ENCODE results near the gene RHOT1.

The RHOT1 gene

GRCh38 chr17:32264823-32265191, 122.5 kb downstream of the RHOT1 start:
- no peak overlapping the region for H3K27ac ChIP-seq (ENCODE audit: low read length)
- H3K4me1 ChIP-seq (ENCODE audit: control insufficient read depth, low read depth, low read length): peaks cover 26% of the 10 kb centered on the region
- peaks cover 39% of the 10 kb centered on the region for H3K27me3 ChIP-seq (ENCODE audit: control insufficient read depth, insufficient read depth, low read length)
- H3K4me3 ChIP-seq (ENCODE audit: low read length): peak overlapping the region; percentile 52
- H3K36me3 ChIP-seq (ENCODE audit: control insufficient read depth, low read depth, low read length): no peaks in the 10 kb centered on the region
- no peak overlapping the region for H3K9ac ChIP-seq (ENCODE audit: low read length)
- H3K9me3 ChIP-seq (ENCODE audit: control insufficient read depth, low read depth, low read length): no peaks in the 10 kb centered on the region

GRCh38 chr17:32265192-32265923, 123.1 kb downstream of the RHOT1 start, which contains the start of gene RHBDL3:
Gene RHBDL3 (plus strand): TSS chr17:32265832. CDS start chr17:32266190, 358 bp downstream.
- Histone ChIP-seq H3K9me3 (ENCODE audit: control insufficient read depth, low read depth, low read length) (no peaks in the 10 kb centered on the region), H3K4me1 (ENCODE audit: control insufficient read depth, low read depth, low read length) (peaks cover 26% of the 10 kb centered on the region), H3K36me3 (ENCODE audit: control insufficient read depth, low read depth, low read length) (no peaks in the 10 kb centered on the region), H3K27me3 (ENCODE audit: control insufficient read depth, insufficient read depth, low read length) (peaks cover 39% of the 10 kb centered on the region), H3K9ac (ENCODE audit: low read length) (no peak within 1 kb of the TSS), H3K27ac (ENCODE audit: low read length) (no peak within 1 kb of the TSS), H3K4me3 (ENCODE audit: low read length) (peak within 1 kb of the TSS; percentile 77)

- H3K4me1 ChIP-seq (ENCODE audit: control insufficient read depth, low read depth, low read length): peaks cover 26% of the 10 kb centered on the region
- H3K27ac ChIP-seq (ENCODE audit: low read length): no peak overlapping the region
- H3K9ac ChIP-seq (ENCODE audit: low read length): no peak overlapping the region
- H3K4me3 ChIP-seq (ENCODE audit: low read length): peak overlapping the region; percentile 77
- no peaks in the 10 kb centered on the region for H3K9me3 ChIP-seq (ENCODE audit: control insufficient read depth, low read depth, low read length)
- H3K27me3 ChIP-seq (ENCODE audit: control insufficient read depth, insufficient read depth, low read length): peaks cover 39% of the 10 kb centered on the region
- no peaks in the 10 kb centered on the region for H3K36me3 ChIP-seq (ENCODE audit: control insufficient read depth, low read depth, low read length)
Observed at GRCh38 chr17:32266051-32266388, 123.7 kb downstream of the RHOT1 start.

GRCh38 chr17:32266389-32267301, 124.3 kb downstream of the RHOT1 start:
- Histone ChIP-seq H3K4me1 (ENCODE audit: control insufficient read depth, low read depth, low read length) (peaks cover 31% of the 10 kb centered on the region), H3K27me3 (ENCODE audit: control insufficient read depth, insufficient read depth, low read length) (peaks cover 39% of the 10 kb centered on the region), H3K36me3 (ENCODE audit: control insufficient read depth, low read depth, low read length) (no peaks in the 10 kb centered on the region), H3K4me3 (ENCODE audit: low read length) (peak overlapping the region; percentile 77), H3K9ac (ENCODE audit: low read length) (peak overlapping the region; percentile 37), H3K9me3 (ENCODE audit: control insufficient read depth, low read depth, low read length) (no peaks in the 10 kb centered on the region), H3K27ac (ENCODE audit: low read length) (no peak overlapping the region)

GRCh38 chr17:32267690-32268205, 125.4 kb downstream of the RHOT1 start:
- peaks cover 31% of the 10 kb centered on the region for H3K4me1 ChIP-seq (ENCODE audit: control insufficient read depth, low read depth, low read length)
- peaks cover 39% of the 10 kb centered on the region for H3K27me3 ChIP-seq (ENCODE audit: control insufficient read depth, insufficient read depth, low read length)
- no peak overlapping the region for H3K9ac ChIP-seq (ENCODE audit: low read length)
- peak overlapping the region; percentile 32 for H3K4me3 ChIP-seq (ENCODE audit: low read length)
- no peaks in the 10 kb centered on the region for H3K36me3 ChIP-seq (ENCODE audit: control insufficient read depth, low read depth, low read length)
- no peaks in the 10 kb centered on the region for H3K9me3 ChIP-seq (ENCODE audit: control insufficient read depth, low read depth, low read length)
- no peak overlapping the region for H3K27ac ChIP-seq (ENCODE audit: low read length)

- Histone ChIP-seq H3K4me1 (ENCODE audit: control insufficient read depth, low read depth, low read length) (peaks cover 29% of the 10 kb centered on the region), H3K27me3 (ENCODE audit: control insufficient read depth, insufficient read depth, low read length) (peaks cover 36% of the 10 kb centered on the region), H3K9ac (ENCODE audit: low read length) (no peak overlapping the region), H3K4me3 (ENCODE audit: low read length) (no peak overlapping the region), H3K9me3 (ENCODE audit: control insufficient read depth, low read depth, low read length) (no peaks in the 10 kb centered on the region), H3K36me3 (ENCODE audit: control insufficient read depth, low read depth, low read length) (no peaks in the 10 kb centered on the region), H3K27ac (ENCODE audit: low read length) (no peak overlapping the region)
Observed at GRCh38 chr17:32268734-32269288, 126.5 kb downstream of the RHOT1 start.

- no peak overlapping the region for H3K4me3 ChIP-seq (ENCODE audit: low read length)
- H3K36me3 ChIP-seq (ENCODE audit: control insufficient read depth, low read depth, low read length): no peaks in the 10 kb centered on the region
- H3K9ac ChIP-seq (ENCODE audit: low read length): no peak overlapping the region
- H3K27me3 ChIP-seq (ENCODE audit: control insufficient read depth, insufficient read depth, low read length): peaks cover 30% of the 10 kb centered on the region
- no peaks in the 10 kb centered on the region for H3K9me3 ChIP-seq (ENCODE audit: control insufficient read depth, low read depth, low read length)
- H3K4me1 ChIP-seq (ENCODE audit: control insufficient read depth, low read depth, low read length): peaks cover 24% of the 10 kb centered on the region
- H3K27ac ChIP-seq (ENCODE audit: low read length): no peak overlapping the region
Observed at GRCh38 chr17:32269377-32269776, 127.1 kb downstream of the RHOT1 start.

GRCh38 chr17:32271844-32272243, 129.5 kb downstream of the RHOT1 start:
- peaks cover 40% of the 10 kb centered on the region for H3K4me1 ChIP-seq (ENCODE audit: control insufficient read depth, low read depth, low read length)

GRCh38 chr17:32274101-32274500, 131.8 kb downstream of the RHOT1 start:
- no peaks in the 10 kb centered on the region for H3K9me3 ChIP-seq (ENCODE audit: control insufficient read depth, low read depth, low read length)
- no peaks in the 10 kb centered on the region for H3K27me3 ChIP-seq (ENCODE audit: control insufficient read depth, insufficient read depth, low read length)
- no peak overlapping the region for H3K9ac ChIP-seq (ENCODE audit: low read length)
- no peaks in the 10 kb centered on the region for H3K36me3 ChIP-seq (ENCODE audit: control insufficient read depth, low read depth, low read length)
- H3K27ac ChIP-seq (ENCODE audit: low read length): no peak overlapping the region
- H3K4me3 ChIP-seq (ENCODE audit: low read length): no peak overlapping the region
- H3K4me1 ChIP-seq (ENCODE audit: control insufficient read depth, low read depth, low read length): peaks cover 31% of the 10 kb centered on the region

More at GRCh38 chr17:32271844-32272243, 129.5 kb downstream of the RHOT1 start:
- Histone ChIP-seq H3K27me3 (ENCODE audit: control insufficient read depth, insufficient read depth, low read length) (peaks cover 19% of the 10 kb centered on the region), H3K4me3 (ENCODE audit: low read length) (no peak overlapping the region), H3K27ac (ENCODE audit: low read length) (no peak overlapping the region), H3K9ac (ENCODE audit: low read length) (no peak overlapping the region), H3K9me3 (ENCODE audit: control insufficient read depth, low read depth, low read length) (no peaks in the 10 kb centered on the region), H3K36me3 (ENCODE audit: control insufficient read depth, low read depth, low read length) (no peaks in the 10 kb centered on the region)

- Histone ChIP-seq H3K4me3 (ENCODE audit: low read length) (no peak overlapping the region), H3K9ac (ENCODE audit: low read length) (no peak overlapping the region), H3K9me3 (ENCODE audit: control insufficient read depth, low read depth, low read length) (no peaks in the 10 kb centered on the region), H3K27me3 (ENCODE audit: control insufficient read depth, insufficient read depth, low read length) (no peaks in the 10 kb centered on the region), H3K36me3 (ENCODE audit: control insufficient read depth, low read depth, low read length) (no peaks in the 10 kb centered on the region), H3K27ac (ENCODE audit: low read length) (no peak overlapping the region), H3K4me1 (ENCODE audit: control insufficient read depth, low read depth, low read length) (peaks cover 37% of the 10 kb centered on the region)
Observed at GRCh38 chr17:32274643-32275042, 132.3 kb downstream of the RHOT1 start.

Measured in iPS-18a (cell line).